GM23338 (cell line): ENCODE measurements around the gene TBC1D9B. TPM values are rescaled to one million over a fixed set of nuclear protein-coding genes. Genes with fewer than 3 reads are reported as not detected.

Experiments used
- ATAC-seq: fragments of 200-7000 bp; cut with Tn5 transposase; 3 replicates; pipeline ENCODE4 v1.9.1; 2020
- DNase-seq: peaks from one replicate; pipeline ENCODE4 v3.0.0-alpha.2; 2015; ENCODE audit warnings: low spot score
- H2AFZ ChIP-seq: fragments of 200-600 bp; sonication (generic); 2 replicates; pipeline ENCODE4 v1.8.0; 2016; ENCODE audit warnings: antibody characterized with exemption, mild to moderate bottlenecking, moderate library complexity
- H3F3A ChIP-seq: fragments of 200-600 bp; sonication (generic); replicated peaks from 2 replicates; pipeline ENCODE4 v1.8.0; 2017; ENCODE audit warnings: antibody characterized with exemption, mixed run types, low read depth
- H3K27ac ChIP-seq: fragments of 200-600 bp; sonication (generic); 2 replicates; pipeline ENCODE4 v1.6.1; 2016; ENCODE audit warnings: low read depth
- H3K27me3 ChIP-seq: fragments of 200-600 bp; sonication (generic); 2 replicates; pipeline ENCODE4 v1.8.0; 2016; ENCODE audit warnings: mild to moderate bottlenecking, mixed run types, moderate library complexity; ENCODE audit not compliant: insufficient read depth
- H3K36me3 ChIP-seq: fragments of 200-600 bp; sonication (generic); 2 replicates; pipeline ENCODE4 v1.8.0; 2016; ENCODE audit warnings: mild to moderate bottlenecking; ENCODE audit not compliant: insufficient read depth
- H3K4me1 ChIP-seq: fragments of 200-600 bp; sonication (generic); 2 replicates; pipeline ENCODE4 v1.8.0; 2016; ENCODE audit warnings: mild to moderate bottlenecking, moderate library complexity; ENCODE audit not compliant: insufficient read depth
- H3K4me2 ChIP-seq: fragments of 200-600 bp; sonication (generic); 2 replicates; pipeline ENCODE4 v1.7.1; 2017; ENCODE audit warnings: mixed run types
- H3K4me3 ChIP-seq: fragments of 200-600 bp; sonication (generic); 2 replicates; pipeline ENCODE4 v1.6.1; 2016; ENCODE audit warnings: mixed run types
- H3K79me2 ChIP-seq: fragments of 200-600 bp; sonication (generic); replicated peaks from 2 replicates; pipeline ENCODE4 v1.8.0; 2017; ENCODE audit warnings: mild to moderate bottlenecking; ENCODE audit not compliant: insufficient read depth
- H3K9me2 ChIP-seq: fragments of 200-600 bp; sonication (generic); 2 replicates; pipeline ENCODE4 v1.8.0; 2017; ENCODE audit not compliant: insufficient read depth
- H4K20me1 ChIP-seq: fragments of 200-600 bp; sonication (generic); replicated peaks from 2 replicates; pipeline ENCODE4 v1.8.0; 2017; ENCODE audit warnings: mild to moderate bottlenecking; ENCODE audit not compliant: insufficient read depth
- H3K27ac Mint-ChIP-seq: 2 replicates; pipeline ENCODE4 v1.8.0; 2020; ENCODE audit warnings: inconsistent platforms, mild to moderate bottlenecking, moderate library complexity, mixed read lengths
- H3K27me3 Mint-ChIP-seq: 3 replicates; pipeline ENCODE4 v1.8.0; 2022; ENCODE audit warnings: low read depth, mild to moderate bottlenecking, moderate library complexity, mixed read lengths, inconsistent platforms; ENCODE audit not compliant: insufficient read depth, poor library complexity
- H3K36me3 Mint-ChIP-seq: 3 replicates; pipeline ENCODE4 v1.8.0; 2021; ENCODE audit warnings: low read depth, mild to moderate bottlenecking, inconsistent platforms, moderate library complexity, mixed read lengths
- H3K4me1 Mint-ChIP-seq: 3 replicates; pipeline ENCODE4 v1.8.0; 2020; ENCODE audit warnings: mild to moderate bottlenecking, inconsistent platforms, mixed read lengths
- H3K4me3 Mint-ChIP-seq: 3 replicates; pipeline ENCODE4 v1.8.0; 2021; ENCODE audit warnings: moderate library complexity, mild to moderate bottlenecking, inconsistent platforms, mixed read lengths
- H3K9me3 Mint-ChIP-seq: 3 replicates; pipeline ENCODE4 v1.8.0; 2020; ENCODE audit warnings: moderate library complexity, mild to moderate bottlenecking, inconsistent platforms, mixed read lengths
- CTCF ChIP-seq, 2 experiments: fragments of 200-600 bp in 1 of 2; sonication (generic) in 1 of 2; conservative IDR thresholded peaks; 2 replicates each; pipeline versions ENCODE4 v1.5.1 to v1.6.1; 2016 to 2017; ENCODE audit warnings: antibody characterized with exemption in 2 of 2, low read depth in 2 of 2, mild to moderate bottlenecking in 2 of 2, moderate library complexity in 1 of 2
- ETS1 ChIP-seq: IDR thresholded peaks from 2 replicates; pipeline ENCODE4 v1.6.1; 2016; ENCODE audit warnings: antibody characterized with exemption
- EZH2 ChIP-seq: fragments of 200-600 bp; sonication (generic); IDR thresholded peaks from one replicate; pipeline ENCODE4 v1.8.0; 2017; ENCODE audit warnings: antibody characterized with exemption, mild to moderate bottlenecking, low read depth; ENCODE audit not compliant: unreplicated experiment
- EZH2phosphoT487 ChIP-seq: fragments of 200-600 bp; sonication (generic); IDR thresholded peaks from one replicate; pipeline ENCODE4 v1.8.1; 2018; ENCODE audit warnings: antibody characterized with exemption; ENCODE audit not compliant: unreplicated experiment
- NANOG ChIP-seq: IDR thresholded peaks from 2 replicates; pipeline ENCODE4 v1.6.1; 2016; ENCODE audit warnings: antibody characterized with exemption, borderline replicate concordance
- POLR2AphosphoS5 ChIP-seq: IDR thresholded peaks from 2 replicates; pipeline ENCODE4 v1.6.1; 2016; ENCODE audit warnings: antibody characterized with exemption, low read depth
- REST ChIP-seq: IDR thresholded peaks from one replicate; pipeline ENCODE4 v1.6.1; 2018; ENCODE audit warnings: antibody characterized with exemption; ENCODE audit not compliant: unreplicated experiment
- ZNF114 ChIP-seq: fragments of 250-450 bp; sonication (Bioruptor Pico); IDR thresholded peaks from 2 replicates; pipeline ENCODE4 v1.5.0; 2020; ENCODE audit warnings: mild to moderate bottlenecking, moderate library complexity
- polyA plus RNA-seq: library from polyadenylated mRNA; unstranded; fragments of >200 nt; fragmentation: Nextera tagmentation; extraction: Ambion mirVana; gene quantifications from 2 replicates; pipeline ENCODE4 v1.2.1, GENCODE V29; 2016
- total RNA-seq: library from RNA; depleted of rRNA; stranded (reverse); fragments of >200 nt; shearing (Covaris generic); gene quantifications from 2 replicates; pipeline ENCODE4 v1.2.3, GENCODE V29; 2014

The TBC1D9B gene
- total and polyA plus RNA-seq, 2 experiments from 2014 or later: 19.0 to 38.0 TPM

- TF ChIP-seq EZH2phosphoT487 (no peak), EZH2 (no peak), REST (no peak)
These were observed 21.3 kb downstream of the TBC1D9B start (continued) for GRCh38 chr5:179886190-179886911.

GRCh38 chr5:179885491-179886090 lies 22.1 kb downstream of the TBC1D9B start:
- H3K9me2 ChIP-seq: 0 out of 2 replicates have a peak, but pooled peaks cover 2% of the 10 kb centered on the region
- ATAC-seq (no peak), DNase-seq (no peak)
- H3K27me3 ChIP-seq: no peaks in the 10 kb centered on the region
- Mint-ChIP-seq H3K4me1 (no peaks in the 10 kb centered on the region), H3K4me3 (no peak overlapping the region), H3K27me3 (peaks cover 3% of the 10 kb centered on the region), H3K27ac (no peak overlapping the region), H3K9me3 (peaks cover 39% of the 10 kb centered on the region), H3K36me3 (peaks cover 71% of the 10 kb centered on the region)
- H3K27ac ChIP-seq: no peak overlapping the region
- no peaks in the 10 kb centered on the region for H4K20me1 ChIP-seq
- no peak overlapping the region for H2AFZ ChIP-seq
- no peaks in the 10 kb centered on the region for H3F3A ChIP-seq
- H3K36me3 ChIP-seq: peaks cover 24% of the 10 kb centered on the region
- H3K4me3 ChIP-seq: no peak overlapping the region
- H3K4me2 ChIP-seq: no peak overlapping the region
- H3K79me2 ChIP-seq: no peaks in the 10 kb centered on the region
- no peaks in the 10 kb centered on the region for H3K4me1 ChIP-seq
- no peak for TF ChIP-seq EZH2phosphoT487
- TF ChIP-seq ETS1: no peak
- no peak for TF ChIP-seq REST
- TF ChIP-seq ZNF114 (CRISPR knock-in tag): no peak
- no peak for TF ChIP-seq EZH2
- TF ChIP-seq CTCF (conservative IDR thresholded peaks at IDR 0.05; ENCODE audit: low read depth in 2 of 2): no peak
- TF ChIP-seq POLR2AphosphoS5: no peak
- TF ChIP-seq NANOG: no peak
